HG03575 (cell line): Measurements from ENCODE around the gene COMMD1.
"Not testable (repeated sequence)": the region's sequence is repeated elsewhere in the genome, so short reads cannot be mapped to it uniquely, and the experiment has no call there.

ENCODE experiments used
- ATAC-seq: cut with Tn5 transposase; IDR thresholded peaks from one replicate; pipeline ENCODE4 v1.9.1; 2021; ENCODE audit not compliant: unreplicated experiment, insufficient number of reproducible peaks, low FRiP score; ENCODE audit errors: extremely low read depth

The COMMD1 gene

GRCh38 chr2:62001431-62001830 is 96.0 kb downstream of the COMMD1 start:
- no peak for ATAC-seq

- ATAC-seq, result not testable (repeated sequence)
Measured at GRCh38 chr2:62004428-62004827, 99.0 kb downstream of the COMMD1 start.

- ATAC-seq, result no peak
Measured at GRCh38 chr2:62007555-62007954, 102.1 kb downstream of the COMMD1 start.

- ATAC-seq, result no peak
Measured at GRCh38 chr2:62010632-62011256, 105.3 kb downstream of the COMMD1 start.

GRCh38 chr2:62013641-62014040 is 108.2 kb downstream of the COMMD1 start:
- ATAC-seq, result no peak

- ATAC-seq, result no peak
Measured at GRCh38 chr2:62014102-62014501, 108.6 kb downstream of the COMMD1 start.

GRCh38 chr2:62016957-62017356 is 111.5 kb downstream of the COMMD1 start:
- no peak for ATAC-seq

GRCh38 chr2:62029910-62030309 is 124.4 kb downstream of the COMMD1 start:
- ATAC-seq, result no peak

GRCh38 chr2:62030902-62031301 is 125.4 kb downstream of the COMMD1 start:
- no peak for ATAC-seq

GRCh38 chr2:62032096-62032495 is 126.6 kb downstream of the COMMD1 start:
- ATAC-seq, result no peak

GRCh38 chr2:62034715-62035114 is 129.2 kb downstream of the COMMD1 start:
- ATAC-seq, result no peak

GRCh38 chr2:62036229-62036628 is 130.8 kb downstream of the COMMD1 start:
- no peak for ATAC-seq

- no peak for ATAC-seq
Measured at GRCh38 chr2:62036761-62037250, 131.3 kb downstream of the COMMD1 start.

GRCh38 chr2:62038975-62039771 is 133.7 kb downstream of the COMMD1 start:
- ATAC-seq, result peak; percentile 98

- ATAC-seq, result no peak
Measured at GRCh38 chr2:62040926-62041325, 135.5 kb downstream of the COMMD1 start.

- ATAC-seq, result not testable (repeated sequence)
Measured at GRCh38 chr2:62041701-62042385, 136.4 kb downstream of the COMMD1 start.

GRCh38 chr2:62042400-62042799 is 136.9 kb downstream of the COMMD1 start:
- ATAC-seq, result no peak

- ATAC-seq, result no peak
Measured at GRCh38 chr2:62042944-62043343, 137.5 kb downstream of the COMMD1 start.

- ATAC-seq, result no peak
Measured at GRCh38 chr2:62045017-62045543, 139.6 kb downstream of the COMMD1 start.

- ATAC-seq, result no peak
Measured at GRCh38 chr2:62046141-62046540, 140.7 kb downstream of the COMMD1 start.
